ENCODE data around the gene CDH22. TPM values are rescaled to one million over a fixed set of nuclear protein-coding genes. Genes with fewer than 3 reads are reported as not detected.

The CDH22 gene
- total RNA-seq, 3 donors from 2014 or later, result 0.15 to 0.66 (median 0.16) TPM

DNA sequence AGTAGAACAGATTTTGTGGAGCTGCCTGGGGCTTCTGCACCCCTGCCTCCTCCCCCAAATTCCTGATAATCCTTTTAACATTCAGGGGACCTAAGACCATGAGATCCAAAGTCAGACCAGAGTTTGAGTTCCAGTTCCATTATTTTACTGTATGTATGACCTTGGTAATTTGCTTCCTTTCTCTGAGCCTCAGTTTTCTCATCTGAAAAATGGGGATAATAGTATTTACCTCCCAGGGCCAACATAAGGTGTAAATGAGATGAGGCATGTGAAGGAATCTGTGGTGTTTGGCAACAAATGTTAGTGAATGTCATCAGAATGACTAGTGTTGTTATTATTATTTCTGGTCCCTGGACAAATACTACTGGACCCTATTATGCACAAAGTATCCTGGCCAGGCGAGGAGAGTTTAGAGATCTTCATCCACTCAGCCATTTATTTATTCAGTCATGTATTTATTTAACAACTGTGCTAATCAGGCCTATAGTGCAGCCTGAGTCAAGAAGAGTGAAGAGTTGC, 47.3 kb downstream of the CDH22 start:
- no peaks in the 10 kb centered on the region for H3K4me1 ChIP-seq
- DNase-seq (ENCODE audit: low spot score in 2 of 2), result no peak
- H3K27ac ChIP-seq, result no peak overlapping the region
- no peak for TF ChIP-seq POLR2AphosphoS5 (IDR thresholded peaks at IDR 0.05)
- no peak for TF ChIP-seq POLR2A (IDR thresholded peaks at IDR 0.05)
- TF ChIP-seq, protein P1, sequence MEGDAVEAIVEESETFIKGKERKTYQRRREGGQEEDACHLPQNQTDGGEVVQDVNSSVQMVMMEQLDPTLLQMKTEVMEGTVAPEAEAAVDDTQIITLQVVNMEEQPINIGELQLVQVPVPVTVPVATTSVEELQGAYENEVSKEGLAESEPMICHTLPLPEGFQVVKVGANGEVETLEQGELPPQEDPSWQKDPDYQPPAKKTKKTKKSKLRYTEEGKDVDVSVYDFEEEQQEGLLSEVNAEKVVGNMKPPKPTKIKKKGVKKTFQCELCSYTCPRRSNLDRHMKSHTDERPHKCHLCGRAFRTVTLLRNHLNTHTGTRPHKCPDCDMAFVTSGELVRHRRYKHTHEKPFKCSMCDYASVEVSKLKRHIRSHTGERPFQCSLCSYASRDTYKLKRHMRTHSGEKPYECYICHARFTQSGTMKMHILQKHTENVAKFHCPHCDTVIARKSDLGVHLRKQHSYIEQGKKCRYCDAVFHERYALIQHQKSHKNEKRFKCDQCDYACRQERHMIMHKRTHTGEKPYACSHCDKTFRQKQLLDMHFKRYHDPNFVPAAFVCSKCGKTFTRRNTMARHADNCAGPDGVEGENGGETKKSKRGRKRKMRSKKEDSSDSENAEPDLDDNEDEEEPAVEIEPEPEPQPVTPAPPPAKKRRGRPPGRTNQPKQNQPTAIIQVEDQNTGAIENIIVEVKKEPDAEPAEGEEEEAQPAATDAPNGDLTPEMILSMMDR (IDR thresholded peaks at IDR 0.05), result no peak
- peaks cover 0 to 20% of the 10 kb centered on the region in 2 donors for H3K27me3 ChIP-seq
- no peaks in the 10 kb centered on the region for H3K36me3 ChIP-seq
- intact Hi-C loops (cut with DNase I; ENCODE audit: low total_unique reads), result no loop called here
- H3K9me3 ChIP-seq, result no peaks in the 10 kb centered on the region
- no peak overlapping the region for H3K4me3 ChIP-seq

DNA sequence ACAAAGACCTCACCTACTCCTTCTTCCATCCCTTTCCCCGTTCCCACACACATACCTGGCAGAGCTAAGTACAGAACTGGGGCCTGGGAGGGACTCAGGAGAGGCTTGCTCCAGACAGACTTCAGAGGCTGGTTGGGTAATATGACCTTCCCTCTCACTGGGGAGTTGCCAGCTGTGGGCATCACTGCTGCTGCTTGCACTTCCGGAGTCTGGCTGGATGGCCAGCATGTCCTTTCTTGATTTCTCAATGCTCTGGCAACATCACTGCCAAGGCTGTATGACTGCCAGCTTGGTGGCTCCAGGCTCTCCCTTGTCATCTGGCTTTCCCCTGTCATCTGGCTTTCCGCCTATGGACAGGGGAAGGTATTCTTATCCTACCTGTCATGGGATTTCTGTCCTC, 47.8 kb downstream of the CDH22 start:
- intact Hi-C loops (cut with DNase I; ENCODE audit: low total_unique reads), result no loop called here
- Histone ChIP-seq H3K36me3 (no peaks in the 10 kb centered on the region), H3K27me3 (peaks cover 0 to 18% of the 10 kb centered on the region in 2 donors), H3K27ac (no peak overlapping the region), H3K4me3 (no peak overlapping the region), H3K4me1 (no peaks in the 10 kb centered on the region), H3K9me3 (no peaks in the 10 kb centered on the region)
- TF ChIP-seq POLR2A (IDR thresholded peaks at IDR 0.05) (no peak), POLR2AphosphoS5 (IDR thresholded peaks at IDR 0.05) (peak in 2 of 3 donors; percentile 34 to 44)
- DNase-seq (ENCODE audit: low spot score in 2 of 2), result peak in 1 of 2 donors; percentile 88

DNA sequence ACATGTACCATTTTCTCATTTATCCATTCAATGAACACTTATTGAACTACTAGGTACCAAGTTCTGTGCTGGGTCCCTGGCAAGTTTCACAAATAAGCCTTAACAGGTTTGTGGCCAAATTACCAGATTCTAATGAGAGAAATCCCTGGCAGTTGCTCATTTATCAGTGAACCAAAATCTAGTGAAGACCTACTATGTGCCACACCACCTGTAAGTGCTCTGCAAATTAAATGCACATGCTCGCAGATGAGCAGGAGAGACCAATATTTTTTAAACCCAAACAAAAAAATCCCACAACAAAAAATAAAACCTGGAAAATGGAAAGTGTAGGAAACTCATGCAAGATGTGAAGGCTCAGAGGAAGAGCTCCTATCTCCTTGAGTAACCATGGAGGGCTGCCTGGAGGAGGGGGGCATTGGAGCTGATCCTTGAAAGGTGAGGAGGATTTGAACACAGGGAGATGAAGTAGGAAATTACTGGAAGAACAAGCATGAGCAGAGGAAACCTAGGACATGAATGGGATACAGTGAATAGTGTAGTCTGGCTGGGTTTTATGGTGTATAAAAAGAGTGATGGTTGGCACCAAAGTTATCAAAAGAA, 48.9 kb downstream of the CDH22 start:
- TF ChIP-seq POLR2A (IDR thresholded peaks at IDR 0.05) (no peak), POLR2AphosphoS5 (IDR thresholded peaks at IDR 0.05) (no peak)
- TF ChIP-seq, protein P1 (IDR thresholded peaks at IDR 0.05), result no peak
- H3K27me3 ChIP-seq, result peaks cover 0 to 16% of the 10 kb centered on the region in 2 donors
- intact Hi-C loops (cut with DNase I; ENCODE audit: low total_unique reads), result no loop called here

DNA sequence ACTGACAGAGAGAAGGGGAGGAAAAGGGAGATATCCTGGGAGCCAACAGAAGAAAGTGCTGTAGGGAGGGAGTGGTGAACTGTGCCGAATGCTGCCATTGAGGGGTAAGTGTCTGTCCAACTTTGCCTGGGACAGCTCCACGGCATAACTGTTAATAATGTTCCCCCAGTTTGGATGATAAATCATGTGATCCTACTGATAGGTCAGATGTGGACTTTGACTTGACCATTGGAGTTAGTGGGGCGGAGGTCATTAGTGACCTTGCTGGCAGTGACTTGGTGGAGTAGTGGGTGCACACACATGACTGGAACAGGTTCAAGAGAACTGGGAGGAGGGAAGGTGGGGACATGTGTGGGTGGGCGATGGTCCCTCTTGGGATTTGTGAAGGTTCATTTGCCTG, 50.4 kb downstream of the CDH22 start:
- Histone ChIP-seq H3K4me3 (no peak overlapping the region), H3K36me3 (no peaks in the 10 kb centered on the region), H3K4me1 (no peaks in the 10 kb centered on the region), H3K9me3 (no peaks in the 10 kb centered on the region), H3K27ac (no peak overlapping the region), H3K27me3 (peaks cover 0 to 26% of the 10 kb centered on the region in 2 donors)
- DNase-seq (ENCODE audit: low spot score in 2 of 2), result no peak
- TF ChIP-seq, protein P1 (IDR thresholded peaks at IDR 0.05), result no peak
- TF ChIP-seq POLR2A (IDR thresholded peaks at IDR 0.05), result no peak
- TF ChIP-seq POLR2AphosphoS5 (IDR thresholded peaks at IDR 0.05), result no peak
- intact Hi-C loops (cut with DNase I; ENCODE audit: low total_unique reads), result no loop called here

More for the DNA sequence above, 48.9 kb downstream of the CDH22 start:
- no peaks in the 10 kb centered on the region for H3K4me1 ChIP-seq
- no peaks in the 10 kb centered on the region for H3K36me3 ChIP-seq
- H3K27ac ChIP-seq, result no peak overlapping the region
- no peak for DNase-seq (ENCODE audit: low spot score in 2 of 2)
- H3K9me3 ChIP-seq, result no peaks in the 10 kb centered on the region
- H3K4me3 ChIP-seq, result no peak overlapping the region

DNA sequence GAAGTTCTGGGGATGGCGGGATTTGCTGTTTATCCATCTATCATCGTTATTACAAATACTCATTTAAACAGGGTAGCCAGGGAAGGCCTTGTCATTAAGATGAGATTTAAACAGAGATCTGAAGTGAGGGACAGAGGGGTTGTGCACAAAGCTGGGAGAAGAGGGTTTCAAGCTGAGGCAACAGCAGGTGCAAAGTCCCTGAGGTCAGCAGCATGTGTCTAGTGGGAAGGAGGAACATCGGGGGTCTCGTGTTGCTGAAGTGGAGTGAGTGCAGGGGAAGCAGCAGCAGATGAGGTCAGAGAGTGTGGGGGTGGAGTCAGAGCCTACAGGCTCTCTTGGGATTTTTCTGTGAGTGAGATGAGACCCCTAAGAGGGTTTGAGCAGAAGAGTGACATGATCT, 52.0 kb downstream of the CDH22 start:
- Histone ChIP-seq H3K9me3 (no peaks in the 10 kb centered on the region), H3K4me1 (no peaks in the 10 kb centered on the region), H3K4me3 (no peak overlapping the region), H3K27me3 (peaks cover 0 to 42% of the 10 kb centered on the region in 2 donors), H3K36me3 (no peaks in the 10 kb centered on the region), H3K27ac (no peak overlapping the region)
- intact Hi-C loops (cut with DNase I; ENCODE audit: low total_unique reads), result no loop called here
- no peak for DNase-seq (ENCODE audit: low spot score in 2 of 2)
- no peak for TF ChIP-seq POLR2A (IDR thresholded peaks at IDR 0.05)
- no peak for TF ChIP-seq POLR2AphosphoS5 (IDR thresholded peaks at IDR 0.05)
- TF ChIP-seq, protein P1 (IDR thresholded peaks at IDR 0.05), result no peak
